ENCODE measurements around the gene VAT1.

GRCh38 chr17:43070872-43071271, 48.7 kb upstream of the VAT1 start:
- TF ChIP-seq CTCF (IDR thresholded peaks at IDR 0.05) (no peak), POLR2A (IDR thresholded peaks at IDR 0.05) (no peak)
